H54 (cell line): ENCODE results near the gene RSPH6A.

Experiments
- DNase-seq: peaks from one replicate; pipeline ENCODE4 v3.0.0; 2011; ENCODE audit warnings: low spot score, mixed read lengths; ENCODE audit not compliant: insufficient read length
- FAIRE-seq: peaks from 3 replicates; lab custom pipeline; 2011; peaks lifted over from hg19 to GRCh38; lab: Jason Lieb, UNC
- POLR2A ChIP-seq: IDR thresholded peaks from 2 replicates; pipeline ENCODE4 v1.6.1; 2011; ENCODE audit warnings: low read depth, mild to moderate bottlenecking, low read length

RSPH6A gene

DNA sequence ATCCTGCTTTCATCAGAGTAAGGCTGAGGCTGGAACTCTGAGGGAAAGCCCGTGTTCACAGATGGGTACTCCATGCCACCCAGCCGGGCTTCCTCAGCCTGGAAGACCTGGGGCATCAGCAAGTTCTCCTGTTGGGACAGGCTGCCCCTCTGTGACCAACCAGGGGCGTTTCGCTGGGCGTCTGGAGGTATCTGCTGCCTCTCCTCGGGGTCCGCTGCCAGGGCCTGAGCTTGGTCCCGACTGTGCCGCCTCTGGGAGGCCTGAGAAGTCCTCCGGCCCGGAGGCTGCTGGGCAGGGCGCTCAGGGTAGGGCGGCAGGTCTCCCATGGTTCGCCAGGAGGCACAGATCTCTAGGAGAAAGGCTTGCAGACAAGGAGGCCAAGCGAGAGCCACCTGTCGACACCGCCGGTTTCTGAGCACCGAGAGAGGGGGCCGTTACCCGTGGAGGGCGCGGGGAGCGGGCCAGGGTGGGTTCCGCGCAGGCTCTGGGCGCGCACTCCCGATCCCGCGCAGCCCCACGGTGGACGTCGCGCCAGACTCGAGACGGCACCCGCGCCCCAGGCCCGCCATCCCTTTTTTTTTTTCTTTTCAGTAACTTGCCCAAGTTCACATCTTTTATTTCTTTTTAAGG, at the start of gene RSPH6A:
Gene RSPH6A, minus strand, starts transcription at position 458 of the 630 bp plus-strand sequence. Its CDS starts 132 bp downstream, at position 326.
- FAIRE-seq = no peak
- no peak for TF ChIP-seq POLR2A
- DNase-seq = no peak

DNA sequence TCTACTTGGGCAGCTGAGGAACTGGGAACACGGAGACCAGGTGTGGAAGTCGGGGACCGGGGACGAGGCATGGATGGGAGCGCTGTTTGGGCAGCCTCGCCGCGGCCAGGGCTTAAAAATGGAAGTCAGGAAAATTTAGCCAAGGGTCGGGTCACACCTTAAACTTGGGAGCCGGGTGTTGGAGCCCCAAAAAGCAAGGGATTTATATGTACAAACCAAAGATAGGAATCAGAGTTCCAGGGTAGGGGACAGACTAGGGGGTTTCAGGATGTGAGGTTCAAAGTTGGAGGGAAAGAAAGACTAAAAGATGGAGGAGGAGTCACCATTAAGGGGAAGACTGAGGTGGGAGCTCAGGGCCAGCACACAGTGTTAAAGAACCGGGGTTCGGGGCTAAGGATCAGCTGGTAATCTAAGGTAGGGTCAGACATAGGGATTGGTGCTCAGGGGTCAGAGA, 49.5 kb upstream of the RSPH6A start:
- DNase-seq = no peak
- no peak for FAIRE-seq
- no peak for TF ChIP-seq POLR2A

DNA sequence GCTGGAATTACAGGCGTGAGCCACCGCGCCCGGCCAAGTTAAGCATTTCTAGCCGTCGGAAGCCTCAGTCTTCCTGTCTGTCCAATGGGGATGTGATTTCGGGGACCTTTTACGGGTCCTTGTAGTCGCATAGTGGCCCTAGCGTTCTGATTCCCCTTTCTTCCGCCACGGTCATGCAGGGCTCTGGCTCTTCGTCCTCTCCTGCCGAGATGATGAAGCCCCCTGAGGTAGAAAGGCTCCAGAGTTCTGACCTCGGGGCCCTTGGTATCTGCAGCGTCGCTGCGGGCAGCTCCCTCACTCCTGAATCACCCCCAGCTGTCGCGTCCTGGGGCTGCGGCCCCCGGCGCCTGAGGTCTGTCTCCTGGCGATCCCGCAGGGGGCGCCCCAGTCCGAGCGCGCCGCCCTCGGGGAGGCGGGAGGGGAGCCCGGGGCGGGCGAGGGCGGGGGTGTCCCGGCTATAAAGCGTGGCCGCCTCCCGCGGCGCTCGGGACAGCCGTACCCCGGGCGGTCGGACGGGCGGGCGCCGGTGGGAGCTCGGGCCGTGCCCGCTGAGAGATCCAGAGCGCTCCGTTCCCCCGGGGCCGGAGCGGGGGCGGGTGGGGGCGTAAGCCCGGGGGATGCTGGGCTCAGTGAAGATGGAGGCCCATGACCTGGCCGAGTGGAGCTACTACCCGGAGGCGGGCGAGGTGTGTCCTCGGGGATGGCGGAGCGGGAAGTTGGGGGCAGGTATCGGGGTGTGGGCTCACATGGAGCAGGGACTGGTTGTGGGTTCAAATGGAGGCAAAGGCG, 48.9 kb upstream of the RSPH6A start, which contains the start of gene FOXA3:
Gene FOXA3, plus strand, starts transcription at position 487 of the 789 bp plus-strand sequence. Its CDS starts 131 bp downstream, at position 618.
- no peak for TF ChIP-seq POLR2A
- no peak for FAIRE-seq
- peak; percentile 53 for DNase-seq

DNA sequence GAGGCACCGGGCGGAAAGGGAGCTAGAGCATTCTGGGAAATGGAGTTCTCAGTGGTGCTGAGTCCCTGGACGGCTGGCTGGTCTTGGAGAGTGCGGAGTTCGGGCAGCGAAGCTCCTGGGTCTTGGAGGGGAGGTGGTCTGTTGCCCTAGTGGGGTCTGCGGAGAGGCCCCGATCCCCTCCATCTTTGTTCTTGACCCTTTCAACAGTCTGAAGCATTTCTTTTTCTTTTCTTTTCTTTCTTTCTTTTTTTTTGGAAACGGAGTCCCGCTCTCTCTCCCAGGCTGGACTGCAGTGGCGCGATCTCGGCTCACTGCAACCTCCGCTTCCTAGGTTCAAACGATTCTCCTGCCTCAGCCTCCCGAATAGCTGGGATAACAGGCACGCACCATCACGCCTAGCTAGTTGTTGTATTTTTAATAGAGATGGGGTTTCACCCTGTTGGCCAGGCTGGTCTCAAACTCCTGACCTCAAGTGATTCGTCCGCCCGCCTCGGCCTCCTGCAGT, 48.3 kb upstream of the RSPH6A start:
- no peak for TF ChIP-seq POLR2A
- DNase-seq (no peak), FAIRE-seq (peak; percentile 84)

DNA sequence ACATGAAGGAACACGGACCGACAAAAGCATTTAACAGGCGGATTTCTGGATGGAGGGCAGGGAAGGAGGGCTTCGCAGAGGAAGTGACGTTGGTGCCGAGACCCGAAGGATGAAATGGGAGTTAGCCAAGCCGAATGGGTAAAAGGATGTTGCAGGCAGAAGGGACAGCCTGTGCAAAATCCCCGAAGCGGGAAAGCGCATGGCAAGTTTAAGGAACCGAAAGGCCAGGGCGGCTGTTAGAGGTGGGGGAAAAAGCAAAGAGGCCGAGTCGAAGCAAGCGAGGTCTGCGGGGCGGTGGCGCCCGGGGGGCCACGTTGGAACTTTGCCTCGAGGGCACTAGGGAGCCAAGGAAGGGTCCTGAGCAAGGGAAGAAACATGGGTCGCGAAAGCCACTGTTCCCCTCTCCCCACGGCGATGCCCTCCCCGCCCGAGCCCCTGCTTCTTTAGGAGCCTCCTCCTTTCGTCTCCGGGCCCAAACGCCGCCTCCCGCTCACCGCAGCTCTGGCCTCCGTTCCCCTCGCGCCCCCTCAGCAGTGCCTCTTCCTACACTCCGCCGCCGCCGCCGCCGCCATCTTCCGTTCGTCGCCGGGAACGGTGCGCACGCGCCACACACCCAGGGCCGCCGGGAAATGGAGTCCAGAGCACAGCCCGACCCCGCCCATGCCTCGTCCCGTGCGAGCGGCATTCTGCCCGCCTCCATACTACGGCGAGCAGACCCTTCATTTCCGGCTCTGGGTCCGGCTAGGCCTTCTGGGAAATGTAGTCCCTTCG, 47.6 kb upstream of the RSPH6A start, which contains the start of gene SYMPK:
Gene SYMPK, minus strand, starts transcription at position 584 of the 771 bp plus-strand sequence. CDS start 8,652 bp downstream, outside the sequence.
- peak; percentile 41 for TF ChIP-seq POLR2A
- FAIRE-seq = peak; percentile 65
- peak; percentile 96 for DNase-seq

DNA sequence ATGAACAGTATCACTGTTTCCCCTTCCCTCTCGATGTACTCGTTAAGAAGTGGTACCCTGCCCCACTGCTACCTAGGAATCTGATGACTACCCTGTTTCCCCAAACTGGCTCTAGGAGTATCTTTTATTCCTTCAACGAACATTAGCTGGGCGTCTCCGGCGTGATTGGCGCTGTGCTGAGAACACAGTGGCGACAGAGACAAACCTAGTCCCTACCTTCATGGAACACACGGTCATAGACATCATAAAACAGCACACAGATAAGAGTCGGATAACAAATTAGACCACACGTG, 47.1 kb upstream of the RSPH6A start:
- DNase-seq = no peak
- no peak for TF ChIP-seq POLR2A
- FAIRE-seq = no peak

DNA sequence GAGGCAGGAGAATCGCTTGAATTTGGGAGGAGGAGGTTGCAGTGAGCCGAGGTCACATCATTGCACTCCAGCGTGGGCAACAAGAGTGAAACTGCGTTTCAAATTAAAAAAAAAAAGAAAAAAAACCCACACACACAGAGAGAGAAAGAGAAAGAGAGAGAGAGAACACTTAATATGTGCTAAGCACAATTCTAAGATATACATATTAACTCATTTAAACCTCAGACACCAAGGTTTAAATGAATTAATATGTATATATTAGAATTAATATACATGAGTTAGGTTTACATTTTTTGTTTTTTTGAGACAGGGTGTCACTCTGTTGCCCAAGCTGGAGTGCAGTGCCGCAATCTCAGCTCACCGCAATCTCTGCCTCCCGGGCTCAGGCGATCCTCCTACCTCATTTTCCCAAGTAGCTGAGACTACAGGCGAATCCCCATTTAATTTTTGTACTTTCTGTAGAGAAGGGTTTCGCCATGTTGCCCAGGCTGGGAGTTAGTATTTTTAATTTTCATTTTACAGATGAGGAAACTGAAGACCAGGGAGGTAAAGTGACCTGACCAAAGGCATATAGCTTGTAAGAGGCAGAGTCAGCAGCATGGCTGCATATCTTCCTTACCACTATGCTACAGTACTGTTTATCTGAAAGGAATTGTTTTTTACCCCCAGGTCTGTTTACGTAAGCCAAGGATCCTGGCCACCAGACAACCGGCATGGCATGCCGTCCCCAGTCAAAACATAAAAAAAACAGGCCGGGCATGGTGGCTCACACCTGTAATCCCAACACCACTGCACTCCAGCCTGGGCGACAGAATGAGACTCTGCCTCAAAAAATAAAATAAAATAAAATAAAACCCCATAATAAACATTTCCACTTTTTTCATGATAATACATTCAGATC, 45.5 kb upstream of the RSPH6A start:
- no peak for DNase-seq
- TF ChIP-seq POLR2A = no peak
- FAIRE-seq = no peak

DNA sequence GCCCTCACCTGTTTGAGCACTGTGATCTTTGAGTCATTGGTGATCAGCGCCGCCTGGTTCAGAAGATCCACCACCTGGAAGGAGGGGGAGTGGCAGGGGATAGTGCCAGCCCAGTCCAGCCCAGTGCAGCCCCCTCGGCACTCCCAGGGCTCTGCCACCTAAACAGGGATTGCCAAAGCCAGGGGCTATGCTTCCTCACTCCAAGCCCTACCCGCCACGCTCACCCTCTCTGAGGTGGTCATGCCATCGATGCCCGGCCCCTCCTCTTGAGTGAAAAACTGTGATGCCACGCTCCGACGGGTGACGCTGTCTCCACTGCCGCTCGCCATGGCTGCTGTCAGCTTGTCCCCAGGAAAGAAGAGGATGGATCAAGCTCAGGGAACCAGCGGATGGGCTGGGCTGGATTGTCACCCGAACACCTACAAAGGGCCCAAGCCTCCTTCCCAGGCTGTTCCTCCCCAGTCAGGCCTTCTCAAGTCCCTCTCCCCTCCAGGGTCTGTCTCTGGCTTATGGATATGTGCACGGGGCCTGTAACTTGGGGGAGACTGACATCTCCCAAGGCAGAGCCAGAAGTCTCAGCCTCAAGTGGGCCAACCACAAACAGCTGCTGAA, 39.2 kb upstream of the RSPH6A start:
- FAIRE-seq (no peak), DNase-seq (no peak)
- no peak for TF ChIP-seq POLR2A

DNA sequence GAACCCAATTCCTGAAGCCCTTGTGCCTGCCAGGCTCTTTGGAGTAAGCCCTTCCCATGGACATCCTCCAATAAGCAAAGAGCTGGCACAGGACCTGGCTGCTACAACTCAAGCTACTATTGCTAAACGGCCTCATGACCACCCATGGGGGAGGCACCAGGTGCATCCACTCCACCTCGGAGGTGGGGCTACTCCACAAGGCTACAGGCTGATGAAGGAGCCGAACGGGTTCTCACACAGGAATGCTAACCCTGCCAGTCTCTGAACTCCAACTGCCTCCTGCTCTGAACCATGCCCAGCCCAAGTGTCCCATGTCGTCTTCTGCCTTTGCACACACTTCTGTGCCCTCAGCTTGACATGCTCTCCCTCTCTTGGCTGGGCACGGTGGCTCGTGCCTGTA, 37.9 kb upstream of the RSPH6A start:
- FAIRE-seq (no peak), DNase-seq (no peak)
- TF ChIP-seq POLR2A = no peak

DNA sequence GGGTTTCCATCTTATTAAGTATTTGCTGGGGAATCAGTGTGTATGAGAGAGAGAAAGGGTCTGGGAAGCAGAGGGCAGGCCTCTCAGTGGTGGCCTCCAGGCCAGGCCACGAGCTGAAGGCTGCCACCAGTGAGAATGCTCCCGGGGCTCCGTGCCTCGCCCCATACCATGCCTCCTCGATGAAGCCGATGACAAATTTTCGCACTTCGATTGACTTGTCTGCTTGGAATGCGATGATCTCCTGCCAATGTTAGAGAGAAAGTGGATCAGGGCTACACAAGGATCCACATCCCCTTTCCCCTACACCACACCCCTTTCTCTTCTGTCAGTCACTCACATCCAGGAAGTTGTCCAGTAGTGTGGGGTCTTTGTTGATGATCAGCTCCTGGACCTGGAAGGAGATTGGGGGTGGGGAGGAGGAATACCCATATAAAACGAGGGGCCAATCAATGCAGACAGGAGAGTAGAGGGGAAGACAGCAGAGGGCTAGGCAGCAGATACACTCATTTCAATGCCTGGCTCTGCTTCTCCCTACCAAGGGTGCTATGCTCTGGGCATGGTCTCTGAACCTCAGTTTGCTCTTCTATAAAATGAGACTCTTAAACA, 37.1 kb upstream of the RSPH6A start:
- FAIRE-seq (no peak), DNase-seq (no peak)
- TF ChIP-seq POLR2A = no peak

DNA sequence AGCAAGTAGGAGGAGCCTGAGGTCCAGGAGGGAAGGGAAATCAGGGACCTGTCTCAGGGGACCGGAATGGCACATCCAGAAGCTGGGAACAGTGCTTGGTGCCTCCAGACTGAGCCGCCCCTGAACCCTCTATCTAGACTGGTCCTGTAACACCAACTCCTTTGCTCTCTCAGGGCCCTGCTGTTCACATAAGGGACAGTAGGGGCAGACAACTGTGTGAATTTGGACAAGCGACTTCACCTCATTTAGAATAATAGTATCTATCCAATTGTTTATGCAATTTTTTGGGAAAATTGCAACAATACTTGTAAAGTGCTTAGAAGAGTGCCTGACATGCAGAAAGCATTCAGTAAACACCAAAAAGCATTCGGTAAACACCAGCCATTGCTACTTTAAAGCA, 33.8 kb upstream of the RSPH6A start:
- TF ChIP-seq POLR2A = no peak
- no peak for DNase-seq
- no peak for FAIRE-seq

DNA sequence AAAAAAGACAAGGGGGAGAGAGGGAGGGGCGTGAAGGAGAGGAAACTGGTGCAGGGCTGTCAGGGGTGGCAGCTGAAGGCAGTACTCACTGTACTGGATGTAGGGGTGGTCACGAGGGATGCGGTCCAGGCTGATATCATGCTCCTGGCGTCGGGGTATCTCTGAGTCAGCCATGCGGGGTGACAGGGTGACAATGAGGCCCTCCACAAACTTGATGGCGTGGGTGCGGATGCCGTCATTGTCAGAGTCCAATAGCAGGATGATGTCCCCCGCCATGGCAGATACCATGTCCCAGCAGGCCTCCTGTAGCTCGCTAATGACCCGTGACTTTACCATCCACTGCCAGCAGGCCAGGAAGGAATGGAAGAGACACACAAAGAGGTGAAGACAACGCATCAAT, 32.6 kb upstream of the RSPH6A start:
- DNase-seq (no peak), FAIRE-seq (no peak)
- TF ChIP-seq POLR2A = no peak

DNA sequence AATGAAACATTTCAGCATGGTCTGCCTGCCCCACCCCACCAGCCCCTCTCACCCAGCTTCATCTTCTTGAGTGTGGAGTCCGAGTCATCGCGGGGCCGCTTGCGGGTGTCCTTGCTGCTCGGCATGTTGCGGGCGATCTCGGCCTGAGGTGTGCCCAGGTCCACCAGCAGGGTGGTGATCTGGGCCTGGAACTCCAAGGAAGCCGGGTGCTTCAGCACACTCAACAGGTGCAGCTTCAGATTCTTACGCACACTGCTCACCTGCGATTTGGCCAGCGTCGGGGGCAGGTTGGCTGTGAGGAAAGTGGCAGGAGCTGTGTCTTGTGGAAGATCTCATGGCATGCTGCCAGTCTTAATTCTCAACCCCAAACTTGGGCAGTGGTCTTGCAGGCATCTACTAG, 27.1 kb upstream of the RSPH6A start:
- TF ChIP-seq POLR2A = no peak
- no peak for DNase-seq
- FAIRE-seq = no peak
